Kidney (tissue), 14 donors: Measurements from ENCODE around the gene IL1RAPL1. TPM values are rescaled to one million over a fixed set of nuclear protein-coding genes. Genes with fewer than 3 reads are reported as not detected.

Source experiments
- DNase-seq, 5 donors: peaks; one replicate each; pipeline ENCODE4 v3.0.0-alpha.2; 2013 to 2020
- FAIRE-seq: peaks from 2 replicates; lab custom pipeline; 2012; peaks lifted over from hg19 to GRCh38; lab: Jason Lieb, UNC
- H3K27ac ChIP-seq, 2 donors: one replicate each; pipeline ENCODE4 v1.7.0; 2013; ENCODE audit warnings: low read depth in 2 of 2, low read length in 2 of 2, inconsistent platforms in 1 of 2
- H3K27me3 ChIP-seq: one replicate; pipeline ENCODE4 v1.7.1; 2013; ENCODE audit warnings: low read length, inconsistent platforms; ENCODE audit not compliant: control insufficient read depth, insufficient read depth
- H3K36me3 ChIP-seq, 3 donors: one replicate each; pipeline versions ENCODE4 v1.7.0 to v1.7.1; 2013; ENCODE audit warnings: low read length in 3 of 3, control low read depth in 1 of 3, inconsistent platforms in 1 of 3; ENCODE audit not compliant: insufficient read depth in 3 of 3, control insufficient read depth in 2 of 3
- H3K4me1 ChIP-seq, 3 donors: one replicate each; pipeline versions ENCODE4 v1.7.0 to v1.7.1; 2013; ENCODE audit warnings: low read length in 3 of 3, inconsistent platforms in 1 of 3, low read depth in 1 of 3; ENCODE audit not compliant: control insufficient read depth in 2 of 3, insufficient read depth in 2 of 3
- H3K4me3 ChIP-seq, 3 donors: one replicate each; pipeline versions ENCODE4 v1.7.0 to v1.8.1; 2013; ENCODE audit warnings: low read length in 3 of 3, control low read depth in 1 of 3, inconsistent platforms in 1 of 3
- H3K9ac ChIP-seq, 3 donors: one replicate each; pipeline versions ENCODE4 v1.7.0 to v1.7.1; 2013; ENCODE audit warnings: low read length in 3 of 3, control low read depth in 1 of 3, inconsistent platforms in 1 of 3
- H3K9me3 ChIP-seq, 3 donors: one replicate each; pipeline versions ENCODE4 v1.7.0 to v1.7.1; 2013; ENCODE audit warnings: low read length in 3 of 3, control low read depth in 1 of 3, inconsistent platforms in 1 of 3; ENCODE audit not compliant: control insufficient read depth in 2 of 3, insufficient read depth in 1 of 3
- CTCF ChIP-seq: IDR thresholded peaks from 3 replicates; pipeline ENCODE4 v1.5.1; 2012; ENCODE audit warnings: mild to moderate bottlenecking, moderate library complexity, borderline replicate concordance; ENCODE audit not compliant: insufficient read depth; ENCODE audit errors: extremely low read depth
- intact Hi-C: fragments of 100-400 bp; cut with DNase I; formaldehyde crosslinking; loops from one replicate; pipeline ENCODE4 v1.11.1; 2022
- polyA plus RNA-seq: library from polyadenylated mRNA; stranded (reverse); fragments of 350-450 nt; fragmentation: Illumina TruSeq; extraction: RNeasy Lipid Tissue Mini Kit (QIAGEN cat#74804); gene quantifications from one replicate; pipeline ENCODE4 v1.2.3, GENCODE V29; 2014; ENCODE audit warnings: low read depth, low replicate concordance; ENCODE audit not compliant: insufficient read depth
- total RNA-seq: library from RNA; stranded (reverse); fragmentation: NEBNext Ultra II Directional; extraction: Animal tissue kit (Norgen Biotek cat#: 25700); gene quantifications from one replicate; pipeline ENCODE4 v1.2.1, GENCODE V29; 2021
- donor health status: control.
- donor health status: control.
- donor health status: control.
- donor health status: control.
- donor health status: control.
- donor health status: DM: yes; HTN: yes; CAD: no.
- donor health status: Normal renal cell carcinoma (clear cell type).

The IL1RAPL1 gene
- total and polyA plus RNA-seq, 2 donors from 2014 or later, result 0.19 TPM; not detected in 1

GRCh38 chrX:29851857-29852605, 1264.8 kb downstream of the IL1RAPL1 start:
- H3K27me3 ChIP-seq, result no peaks in the 10 kb centered on the region
- intact Hi-C loops, result no loop called here
- no peaks in the 10 kb centered on the region for H3K9me3 ChIP-seq
- no peak overlapping the region for H3K9ac ChIP-seq
- no peaks in the 10 kb centered on the region for H3K36me3 ChIP-seq
- no peak overlapping the region for H3K27ac ChIP-seq
- DNase-seq (peak in 2 of 5 donors; percentile 22 to 26), FAIRE-seq (no peak)
- no peak for TF ChIP-seq CTCF
- H3K4me3 ChIP-seq, result no peak overlapping the region
- H3K4me1 ChIP-seq, result no peaks in the 10 kb centered on the region

- Histone ChIP-seq H3K36me3 (no peaks in the 10 kb centered on the region), H3K9me3 (no peaks in the 10 kb centered on the region), H3K27me3 (no peaks in the 10 kb centered on the region), H3K27ac (no peak overlapping the region), H3K9ac (no peak overlapping the region), H3K4me1 (no peaks in the 10 kb centered on the region), H3K4me3 (no peak overlapping the region)
- DNase-seq (no peak), FAIRE-seq (no peak)
- intact Hi-C loops, result no loop called here
- no peak for TF ChIP-seq CTCF
These were observed 1265.5 kb downstream of the IL1RAPL1 start for GRCh38 chrX:29852767-29853166.

- H3K4me3 ChIP-seq, result no peak overlapping the region
- no peak overlapping the region for H3K27ac ChIP-seq
- H3K4me1 ChIP-seq, result no peaks in the 10 kb centered on the region
- TF ChIP-seq CTCF, result no peak
- H3K9me3 ChIP-seq, result no peaks in the 10 kb centered on the region
- H3K36me3 ChIP-seq, result no peaks in the 10 kb centered on the region
- no peak overlapping the region for H3K9ac ChIP-seq
- no peaks in the 10 kb centered on the region for H3K27me3 ChIP-seq
- intact Hi-C loops, result no loop called here
- no peak for DNase-seq
- FAIRE-seq, result no peak
These were observed 1271.5 kb downstream of the IL1RAPL1 start for GRCh38 chrX:29858714-29859113.
